DMS 273 treated with DMSO at 0.1 percent for 48 hours (cell line): ENCODE measurements around the gene TMEM169.
"Not testable (repeated sequence)": the region's sequence is repeated elsewhere in the genome, so short reads cannot be mapped to it uniquely, and the experiment has no call there.

Experiments
- DNase-seq: peaks from one replicate; lab custom pipeline; 2025; lab: John Stamatoyannopoulos, UW

Gene TMEM169

DNA sequence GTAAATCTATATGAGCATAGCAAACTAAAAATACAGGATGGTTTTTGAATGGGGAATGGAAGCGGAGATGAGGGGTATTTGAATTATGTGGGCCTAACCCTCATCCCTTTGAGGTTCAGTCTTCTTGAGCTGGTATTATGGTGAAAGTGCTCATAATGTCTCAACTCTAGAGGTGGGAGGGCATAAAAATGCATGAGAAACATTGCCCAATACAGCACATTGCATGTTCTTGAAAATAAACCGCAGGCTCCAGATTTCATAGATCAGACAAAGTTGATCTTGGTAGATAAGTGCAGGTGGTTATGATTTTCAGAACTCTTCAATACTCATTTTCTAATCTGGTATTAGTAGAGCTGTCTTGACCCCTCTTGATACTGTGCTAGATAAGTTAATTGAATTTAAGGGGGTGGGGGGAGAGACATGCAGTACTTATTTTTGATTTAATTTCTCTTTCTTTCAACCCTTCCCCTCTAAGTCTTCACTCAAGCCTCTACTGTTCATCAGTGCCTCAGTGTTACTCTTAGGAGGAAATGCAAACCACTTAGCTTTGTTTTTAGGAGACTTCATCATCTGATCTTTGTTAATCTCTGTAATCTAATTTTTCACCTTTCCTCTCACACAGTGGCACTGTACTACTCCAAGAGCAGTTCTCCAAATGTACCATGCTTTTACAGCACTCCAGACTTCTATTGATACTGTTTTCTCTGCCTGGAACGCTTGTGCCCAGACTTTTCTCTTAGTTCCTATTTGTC lies 49.6 kb downstream of the TMEM169 start:
- no peak for DNase-seq

DNA sequence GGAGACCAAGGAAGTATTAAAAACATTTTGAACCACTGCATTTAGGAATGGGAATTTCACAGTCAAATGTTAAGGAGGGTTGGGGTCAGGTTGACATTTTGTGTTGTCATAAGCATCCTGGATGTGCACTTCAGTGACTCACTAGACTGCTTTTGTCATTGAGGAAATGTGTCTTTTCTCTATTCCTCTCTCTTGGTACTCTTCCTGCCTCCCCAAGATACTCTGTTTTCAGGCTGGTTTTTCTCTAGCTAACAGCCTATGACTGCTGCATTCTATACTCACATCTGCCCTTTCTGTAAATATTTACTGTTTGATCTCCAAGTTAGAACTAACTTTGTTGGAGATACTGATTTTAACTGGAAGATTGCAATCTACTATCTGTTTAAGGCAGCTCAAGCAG lies 50.9 kb downstream of the TMEM169 start:
- DNase-seq = no peak

DNA sequence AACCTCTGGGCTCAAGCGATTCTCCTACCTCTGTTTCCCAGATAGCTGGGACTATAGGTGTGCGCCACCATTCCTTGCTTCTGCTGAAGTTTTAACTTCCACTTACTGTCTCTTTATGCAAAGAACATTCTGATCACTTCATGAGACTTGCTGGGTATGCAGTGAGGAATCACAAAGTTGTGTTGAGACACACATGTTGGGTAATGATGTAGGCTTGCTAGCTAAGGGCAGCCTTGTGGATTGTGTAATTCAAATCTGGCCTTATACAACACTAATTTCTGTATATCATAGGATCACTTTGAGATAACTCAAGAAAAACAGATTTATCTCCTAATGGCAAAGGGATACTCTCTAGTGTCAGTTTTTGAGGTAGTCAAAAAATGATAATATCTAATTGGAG lies 51.7 kb downstream of the TMEM169 start:
- DNase-seq = no peak

DNA sequence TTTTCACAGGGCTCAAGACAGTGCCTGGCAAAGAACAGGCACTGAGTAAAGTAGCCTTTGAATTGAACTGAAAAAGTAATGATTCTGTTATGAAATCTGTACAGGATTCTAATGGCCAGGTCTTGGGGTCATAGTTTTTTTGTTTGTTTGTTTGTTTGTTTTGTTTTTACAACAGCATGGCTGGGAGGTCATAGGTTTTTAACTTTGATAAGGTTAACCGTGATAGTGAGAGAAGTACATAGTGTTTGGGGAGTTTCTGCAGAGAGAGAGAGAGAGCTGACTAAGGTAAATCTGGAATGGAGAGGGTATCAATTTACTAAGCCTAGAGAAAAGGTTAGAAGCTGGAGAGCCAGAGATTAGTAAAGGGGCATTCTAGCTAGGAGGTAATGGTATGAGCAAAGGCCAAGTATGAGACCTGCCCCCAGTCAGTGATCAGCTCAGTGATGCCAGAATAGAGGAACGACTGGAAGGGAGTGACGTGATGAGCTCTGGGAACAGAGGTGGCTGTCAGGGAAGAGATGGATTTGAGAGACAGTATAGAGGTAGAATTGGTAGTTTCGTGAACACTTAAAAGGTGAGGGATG lies 53.3 kb downstream of the TMEM169 start:
- no peak for DNase-seq

DNA sequence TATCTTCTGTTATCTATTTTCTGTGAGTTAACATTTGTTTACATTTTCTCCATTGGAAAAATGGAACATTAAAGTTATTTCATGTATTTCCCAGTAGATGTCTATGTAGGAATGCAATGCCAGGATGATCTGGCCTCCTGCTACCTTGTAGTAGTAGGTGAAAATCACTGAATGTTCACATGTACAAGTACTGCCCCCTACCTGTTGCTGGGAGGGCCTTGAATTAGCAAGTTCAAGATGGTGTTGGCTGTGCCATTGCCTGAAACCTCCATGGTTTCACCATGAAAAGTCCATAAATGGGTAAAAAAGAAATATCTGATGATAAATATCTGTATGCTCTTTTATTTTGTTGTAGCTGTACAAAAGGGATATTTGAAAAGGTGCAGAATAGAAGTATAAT lies 58.2 kb downstream of the TMEM169 start:
- no peak for DNase-seq

DNA sequence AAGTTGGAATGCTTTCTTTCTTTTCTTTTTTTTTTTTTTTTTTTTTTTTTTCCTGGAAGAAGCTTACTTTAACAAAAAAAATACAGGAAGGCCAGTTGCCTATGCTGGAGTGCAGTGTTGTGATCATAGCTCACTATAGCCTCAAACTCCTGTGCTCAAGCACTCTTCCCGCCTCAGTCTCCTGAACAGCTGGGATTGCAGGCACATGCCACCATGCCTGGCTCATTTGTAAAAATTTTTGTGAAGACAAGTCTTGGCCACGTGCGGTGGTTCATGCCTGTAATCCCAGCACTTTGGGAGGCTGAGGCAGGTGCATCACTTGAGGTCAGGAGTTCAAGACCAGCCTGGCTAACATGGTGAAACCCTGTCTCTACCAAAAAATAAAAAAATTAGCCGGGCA lies 59.8 kb downstream of the TMEM169 start:
- DNase-seq = not testable (repeated sequence)

DNA sequence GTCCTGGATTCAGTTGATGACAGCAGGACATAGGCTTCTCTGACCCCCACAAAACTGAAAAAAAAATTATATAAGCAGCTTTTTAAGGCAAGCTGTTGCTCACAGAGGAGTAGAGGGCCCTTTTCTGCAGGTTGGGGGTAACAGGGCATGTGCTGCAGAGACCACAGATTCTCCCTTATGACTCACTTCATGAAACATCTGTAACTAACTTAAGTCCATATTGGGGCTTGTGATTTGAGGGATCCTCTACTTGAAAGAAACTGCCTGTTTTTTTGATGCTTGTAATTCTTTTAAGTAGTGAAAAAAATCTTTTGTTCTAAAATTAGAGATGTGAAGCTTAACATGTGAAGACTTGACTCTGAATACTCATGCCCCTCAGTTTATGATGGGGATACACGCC lies 60.8 kb downstream of the TMEM169 start:
- no peak for DNase-seq

DNA sequence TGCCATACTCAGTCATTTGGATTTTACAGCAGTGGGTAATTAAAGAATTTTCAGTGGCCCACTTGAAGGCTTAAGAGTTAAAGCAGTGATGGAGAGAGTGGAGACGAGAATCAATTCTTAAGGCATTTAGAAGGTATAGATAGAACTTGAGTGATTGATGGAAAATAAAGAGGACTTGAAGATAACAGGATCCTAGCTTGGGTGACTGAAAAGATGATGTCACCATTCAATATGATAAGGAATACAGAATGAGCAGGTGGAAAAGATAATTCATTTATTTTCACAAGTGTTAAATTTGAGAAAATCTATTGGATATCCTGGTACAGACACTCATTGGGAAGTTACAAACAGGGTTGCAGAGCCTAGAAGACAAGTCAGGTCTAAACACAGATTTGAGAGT lies 62.7 kb downstream of the TMEM169 start:
- DNase-seq = no peak

DNA sequence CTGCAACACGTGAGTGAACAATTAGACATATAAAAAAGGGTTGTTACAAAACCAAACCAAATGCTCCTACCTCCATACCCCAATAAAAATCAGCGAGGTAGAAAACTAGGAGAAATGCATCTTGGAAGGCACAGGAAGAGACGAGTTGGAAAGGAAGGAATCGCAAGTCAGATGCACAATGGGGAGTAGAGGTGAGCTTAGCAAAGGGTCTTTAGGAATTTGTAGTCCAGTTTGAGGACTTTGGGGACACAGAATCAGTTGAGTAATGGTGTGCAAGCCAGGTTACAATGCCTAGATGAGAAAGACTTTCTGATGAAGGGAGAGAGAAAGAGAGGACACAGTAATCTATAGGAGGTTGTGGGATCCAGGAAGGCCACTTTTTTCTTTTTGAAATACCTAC lies 63.1 kb downstream of the TMEM169 start:
- no peak for DNase-seq

DNA sequence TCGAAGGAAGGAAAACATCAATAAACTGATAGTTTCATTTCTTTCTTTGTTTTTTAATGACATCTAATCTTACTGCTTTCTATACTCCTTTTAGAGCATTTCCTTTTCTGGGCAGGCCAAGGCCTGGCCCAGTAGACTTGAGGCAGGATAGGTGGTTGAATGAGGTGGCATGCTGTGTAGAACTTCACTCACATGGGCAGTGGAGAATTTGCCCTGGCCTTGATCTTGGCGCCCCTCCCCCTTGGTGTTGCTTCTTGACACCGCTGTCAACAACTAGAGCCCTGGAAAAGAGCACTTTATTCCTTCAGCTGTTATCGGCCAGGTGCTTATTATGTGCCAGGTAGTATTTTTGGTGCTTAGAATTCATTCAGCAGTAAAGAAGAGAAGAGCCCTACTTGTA lies 64.9 kb downstream of the TMEM169 start:
- no peak for DNase-seq

DNA sequence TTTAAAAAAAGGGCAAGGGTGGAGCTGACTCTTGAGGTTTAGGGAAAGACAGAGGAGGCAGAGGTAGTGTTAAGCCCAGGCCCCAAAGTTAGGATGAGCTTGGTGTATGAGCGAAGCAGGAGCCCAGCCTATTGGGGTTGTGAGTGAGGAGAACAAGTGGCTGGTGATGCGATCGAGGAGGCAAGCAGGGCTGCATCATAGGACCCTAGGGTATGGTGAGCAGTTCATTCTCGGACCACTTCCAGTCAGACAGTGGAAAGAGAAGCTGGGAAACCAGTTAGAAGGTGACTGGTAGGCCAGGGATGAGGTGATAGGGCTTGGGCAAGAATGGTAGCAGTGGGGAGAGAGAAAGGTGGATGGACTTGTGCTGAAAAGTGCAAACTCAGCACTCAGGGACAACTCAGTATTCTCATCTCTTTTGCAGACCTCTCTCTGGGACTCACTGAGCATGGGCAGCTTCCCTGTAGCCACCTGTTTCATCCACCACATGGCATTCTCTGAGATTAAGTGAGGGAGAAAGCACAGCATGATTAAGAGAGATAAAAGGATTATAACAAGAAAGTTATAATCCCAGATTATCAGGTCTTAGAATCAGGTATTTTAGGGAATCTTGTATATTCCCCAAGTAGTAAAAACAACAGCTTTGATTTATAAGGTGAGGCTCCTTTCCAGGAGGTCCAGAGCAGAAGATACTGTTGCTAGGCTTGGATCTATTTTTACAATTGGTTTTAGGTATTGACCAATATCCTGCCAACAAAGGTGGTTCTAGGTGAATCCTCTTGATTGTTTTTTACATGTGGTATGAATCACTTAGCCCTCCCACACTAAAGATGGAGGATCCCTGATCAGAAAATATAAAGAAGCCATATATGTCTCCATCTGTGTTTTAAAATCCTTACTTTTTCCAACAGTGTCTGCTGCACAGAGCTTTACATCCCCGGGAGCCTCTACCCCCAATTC lies 65.7 kb downstream of the TMEM169 start:
- DNase-seq = no peak

DNA sequence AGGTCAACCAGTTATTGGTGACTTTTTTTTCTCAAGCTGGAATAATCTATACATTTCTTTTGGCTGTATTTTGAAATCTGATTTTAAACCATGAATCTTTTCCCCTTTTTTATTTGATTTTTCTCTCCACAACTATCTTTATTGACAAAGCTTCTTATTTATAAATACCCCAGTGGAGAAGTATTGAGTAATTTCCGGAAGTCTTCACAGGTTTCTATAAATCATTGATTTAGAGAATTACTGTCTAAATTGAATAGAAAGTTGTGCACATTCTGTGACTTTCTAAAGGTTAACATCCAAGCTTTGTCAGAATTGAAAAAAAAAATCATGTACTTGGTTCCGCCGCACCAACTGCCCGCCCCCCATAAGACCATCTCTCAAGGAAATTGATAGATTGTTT lies 67.3 kb downstream of the TMEM169 start:
- no peak for DNase-seq

DNA sequence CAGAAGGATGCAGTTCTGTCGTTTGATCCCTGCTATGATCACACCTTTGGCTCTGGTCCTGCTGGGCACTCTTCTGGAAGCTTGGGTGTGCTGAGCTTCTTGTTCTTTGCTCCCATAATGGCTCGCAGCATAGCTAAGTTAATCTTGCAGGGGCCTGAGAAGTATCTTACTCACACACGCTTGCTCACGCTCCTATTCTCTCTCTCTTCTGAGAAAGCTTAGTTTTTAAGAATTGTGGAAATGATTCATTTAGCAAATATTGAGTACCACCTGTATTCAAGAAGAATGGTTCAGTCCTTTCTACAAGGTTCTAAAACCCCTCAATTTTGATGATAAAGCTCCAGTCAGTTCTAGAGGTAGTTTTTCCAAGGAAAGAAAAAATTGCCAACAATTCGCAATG lies 68.0 kb downstream of the TMEM169 start:
- DNase-seq = no peak

DNA sequence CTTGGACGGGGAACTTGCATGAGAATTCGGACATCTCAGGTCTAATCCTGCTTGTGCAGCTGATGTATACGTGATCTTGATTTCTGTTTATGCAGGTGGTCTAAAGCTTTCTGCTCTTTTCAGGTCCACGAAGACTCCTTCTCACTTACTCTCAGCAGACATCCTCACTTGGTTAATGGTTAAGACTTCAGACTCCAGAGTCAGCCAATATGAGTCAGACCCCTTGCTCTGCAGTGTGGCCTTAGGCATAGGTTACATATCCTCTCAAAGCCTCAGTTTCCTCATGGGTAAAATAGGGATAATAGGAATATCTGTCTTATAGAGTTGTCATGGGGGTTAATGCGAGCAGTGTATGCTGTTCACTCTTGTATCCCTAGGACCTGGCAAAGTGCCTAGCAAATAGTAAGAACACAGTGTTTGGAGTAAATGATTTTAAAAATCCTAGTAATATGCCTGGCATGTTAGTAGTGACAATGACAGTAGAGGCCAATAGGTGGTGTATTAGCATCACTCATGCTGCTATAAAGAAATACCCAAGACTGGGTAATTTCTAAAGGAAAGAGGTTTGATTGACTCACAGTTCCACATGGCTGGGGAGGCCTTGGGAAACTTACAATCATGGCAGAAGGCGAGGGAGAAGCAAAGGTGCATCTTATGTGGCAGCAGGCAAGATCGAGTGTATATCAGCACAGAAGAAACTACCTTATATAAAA lies 69.8 kb downstream of the TMEM169 start:
- DNase-seq = no peak
